HG02884 (cell line): ENCODE measurements around the gene CTAGE1.
"Not testable (repeated sequence)": the region's sequence is repeated elsewhere in the genome, so short reads cannot be mapped to it uniquely, and the experiment has no call there.

Experiments used
- ATAC-seq: cut with Tn5 transposase; IDR thresholded peaks from one replicate; pipeline ENCODE4 v1.9.1; 2021; ENCODE audit warnings: mild to moderate bottlenecking, moderate library complexity; ENCODE audit not compliant: unreplicated experiment

CTAGE1 gene

DNA sequence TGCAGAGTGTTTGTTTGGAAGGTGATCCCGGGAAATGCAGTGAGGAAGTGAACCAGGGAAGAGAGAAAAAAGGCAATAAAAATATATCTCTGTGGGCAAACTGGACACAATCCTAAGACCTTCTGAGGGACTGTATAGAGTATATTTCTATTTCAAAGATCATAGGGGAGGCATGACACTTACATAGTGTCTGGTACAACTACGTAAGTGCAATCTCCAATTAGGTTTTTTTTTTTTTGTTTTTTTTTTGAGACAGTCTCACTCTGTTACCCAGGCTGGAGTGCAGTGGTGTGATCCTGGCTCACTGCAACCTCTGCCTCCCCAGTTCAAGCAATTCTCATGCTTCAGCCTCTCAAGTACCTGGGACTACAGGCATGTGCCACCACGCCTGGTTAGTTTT lies 24.6 kb downstream of the CTAGE1 start:
- not testable (repeated sequence) for ATAC-seq

DNA sequence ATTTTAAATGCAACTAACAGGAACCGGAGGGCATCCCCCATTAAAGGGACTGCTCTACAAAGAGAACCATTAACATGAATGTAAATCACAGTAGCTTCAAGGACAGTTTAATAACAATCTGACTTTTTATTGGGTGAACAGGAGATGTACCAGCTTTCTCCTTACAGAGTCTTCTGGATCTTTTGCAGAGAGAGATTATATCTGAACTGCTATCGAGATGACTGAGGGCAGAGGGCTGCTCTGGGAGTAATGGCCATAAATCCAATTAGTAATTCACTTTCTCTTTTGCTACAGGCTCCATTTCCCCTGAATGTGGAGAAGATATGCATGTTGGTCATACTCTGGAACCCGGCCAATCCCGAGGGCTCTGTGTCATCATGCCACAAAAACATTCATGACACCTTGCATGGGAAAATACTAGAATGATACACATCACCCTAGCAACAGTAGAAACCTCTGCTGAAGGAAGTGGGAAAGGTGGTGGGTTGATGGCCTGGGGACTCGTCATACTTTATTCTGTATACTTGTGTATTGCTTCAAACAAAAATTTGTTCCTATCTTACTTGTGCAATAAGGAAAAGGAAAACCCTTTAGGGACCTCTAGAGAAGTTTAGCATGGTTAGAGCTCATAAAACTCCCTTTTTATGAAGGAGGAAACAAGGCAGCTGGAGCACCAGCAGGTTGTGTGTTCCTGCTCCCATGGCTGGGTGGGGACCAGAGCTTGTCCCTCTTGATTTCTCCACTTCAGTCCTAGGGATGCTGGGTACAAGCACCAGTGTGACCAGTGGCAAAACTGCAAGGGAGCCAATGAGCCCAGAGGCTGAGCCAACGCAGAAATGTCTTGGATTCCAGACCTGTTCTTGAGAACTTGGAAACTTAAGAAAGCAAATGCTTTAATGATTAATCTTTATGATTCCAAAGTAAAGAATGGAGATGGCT lies 26.0 kb downstream of the CTAGE1 start:
- ATAC-seq, result no peak

DNA sequence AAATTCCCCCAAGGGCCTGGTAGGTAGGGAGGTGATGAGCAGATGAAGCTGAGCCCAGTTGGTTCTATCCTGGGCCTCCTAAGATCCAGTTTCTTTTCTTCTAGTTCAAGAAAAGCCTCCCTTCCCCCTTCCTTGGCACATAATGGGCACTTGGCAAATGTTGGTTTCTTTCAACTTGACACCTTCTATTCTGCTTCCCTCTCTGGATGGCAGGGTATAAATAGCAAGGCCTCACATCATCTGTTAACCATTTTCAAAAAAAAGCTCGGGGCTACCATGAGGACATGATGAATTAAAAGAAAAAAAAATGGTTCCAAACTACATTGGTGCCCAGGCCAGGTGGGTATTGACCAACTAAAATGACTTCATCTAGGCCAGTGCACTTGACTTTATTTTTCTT lies 29.9 kb downstream of the CTAGE1 start:
- no peak for ATAC-seq

DNA sequence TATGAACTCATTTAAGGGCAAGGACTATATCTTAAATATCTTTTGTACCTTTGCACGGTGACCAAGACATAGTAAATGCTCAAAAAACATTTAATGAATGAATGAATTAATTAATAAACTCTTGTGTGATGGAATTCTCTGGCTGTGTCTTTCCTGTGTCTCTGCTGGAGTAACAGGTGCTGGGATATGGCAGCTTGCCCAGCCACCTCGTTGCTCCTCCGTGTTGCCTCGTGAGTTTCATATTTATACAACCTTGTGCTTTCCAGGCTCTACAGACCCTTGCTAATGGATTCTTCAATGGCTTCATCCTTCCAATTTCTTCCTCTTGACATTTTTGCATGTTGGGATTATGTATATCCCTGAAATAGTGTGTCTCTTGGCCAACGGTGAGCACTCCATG lies 30.4 kb downstream of the CTAGE1 start:
- no peak for ATAC-seq

DNA sequence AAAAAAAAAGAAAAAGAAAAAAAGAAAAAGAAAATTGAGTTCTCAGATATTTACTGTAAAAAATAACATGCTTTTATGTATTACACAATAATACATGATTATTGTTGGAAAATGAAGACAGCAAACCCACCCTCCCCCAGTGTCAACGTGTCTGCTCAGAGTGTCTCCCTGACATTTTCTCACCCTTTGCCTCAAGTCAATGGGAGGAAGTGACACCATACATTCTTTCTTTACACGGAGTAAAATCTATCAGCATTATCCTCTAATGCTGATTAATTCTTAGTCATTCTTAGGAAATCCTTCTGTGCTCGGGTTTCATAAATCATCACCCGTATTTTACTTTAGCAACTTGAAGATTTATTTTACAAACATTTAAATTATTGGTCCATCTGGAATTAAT lies 32.0 kb downstream of the CTAGE1 start:
- ATAC-seq, result no peak

DNA sequence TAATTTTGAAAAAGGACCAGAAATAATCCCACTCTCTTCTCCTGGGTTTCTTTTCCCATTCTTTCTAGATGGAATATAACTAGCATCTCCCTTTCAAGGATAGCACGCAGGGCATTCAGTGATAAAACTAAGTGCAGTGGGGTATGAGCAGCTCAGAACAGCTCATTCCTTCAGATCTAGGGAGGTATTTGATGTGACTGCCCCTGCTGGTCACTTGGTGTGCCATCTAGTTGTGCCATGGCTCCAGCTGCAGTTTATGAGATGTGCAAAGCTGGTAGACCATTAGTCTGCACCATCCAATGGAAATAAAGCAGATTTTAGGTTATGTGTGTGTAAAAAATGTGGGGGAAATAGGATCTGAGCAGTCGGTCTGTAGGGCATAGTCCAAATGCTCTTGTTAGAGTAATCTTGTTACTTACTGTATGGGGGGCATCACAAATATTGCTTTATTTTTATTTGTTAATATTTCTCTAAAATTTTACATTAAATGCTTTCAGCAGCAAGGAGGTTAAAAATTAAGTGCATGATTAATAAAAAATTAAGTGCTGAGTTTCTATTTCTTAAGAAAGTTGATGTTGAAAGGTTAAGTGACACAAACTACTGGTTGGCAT lies 38.9 kb downstream of the CTAGE1 start:
- ATAC-seq, result no peak

DNA sequence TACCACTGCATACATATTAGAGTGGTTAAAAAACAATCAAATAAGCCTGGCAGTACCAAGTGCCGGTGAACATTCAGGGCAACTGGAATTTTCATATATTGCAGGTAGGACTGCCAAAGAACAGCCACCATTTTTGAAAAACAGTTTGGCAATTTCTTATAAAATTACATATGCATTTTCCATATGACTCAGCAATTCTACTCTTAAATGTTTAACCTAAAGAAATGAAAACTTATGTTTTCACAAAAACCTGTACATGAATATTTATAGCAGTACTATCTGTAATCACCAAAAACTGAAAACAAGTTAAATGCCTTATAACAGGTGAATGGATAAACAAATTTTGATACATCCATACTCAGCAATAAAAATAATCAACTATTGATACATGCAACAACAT lies 39.9 kb downstream of the CTAGE1 start:
- no peak for ATAC-seq

DNA sequence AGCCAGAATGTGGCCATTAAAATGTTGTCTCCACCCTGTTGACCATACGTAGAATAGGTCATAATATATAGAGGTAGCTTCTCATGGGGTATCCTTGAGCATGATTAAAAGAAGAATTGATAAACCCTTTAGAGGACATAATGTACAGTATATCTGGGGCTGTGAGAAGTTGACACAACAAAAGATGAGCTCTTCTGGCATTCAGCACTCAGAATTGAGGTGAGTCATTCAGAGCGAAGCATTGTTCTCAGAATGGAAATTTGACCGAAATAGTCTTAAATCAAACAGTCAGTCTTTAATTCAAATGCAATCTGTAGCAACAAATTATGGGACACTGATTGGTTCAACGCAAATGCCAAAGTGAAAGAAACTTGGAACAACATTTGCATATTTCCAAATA lies 47.3 kb downstream of the CTAGE1 start:
- ATAC-seq, result no peak

DNA sequence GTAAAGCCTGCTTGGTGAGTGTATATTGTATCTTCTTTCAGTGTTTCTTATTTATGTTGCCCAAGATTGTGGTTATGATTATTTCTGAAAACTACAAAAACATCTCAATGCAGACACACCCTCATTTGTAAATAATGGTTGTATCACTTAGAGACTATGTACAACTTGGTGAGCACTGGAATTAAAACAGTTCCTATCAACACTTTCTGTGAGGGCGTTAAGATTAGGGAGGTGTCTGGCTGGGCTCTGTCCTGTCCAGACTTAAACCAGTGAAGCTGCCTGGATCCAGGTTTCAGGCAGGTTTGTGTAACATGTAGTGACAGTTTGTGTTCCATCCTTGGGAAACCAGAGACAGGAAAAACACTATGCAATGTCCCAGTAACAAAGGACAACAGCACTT lies 49.7 kb downstream of the CTAGE1 start:
- no peak for ATAC-seq

DNA sequence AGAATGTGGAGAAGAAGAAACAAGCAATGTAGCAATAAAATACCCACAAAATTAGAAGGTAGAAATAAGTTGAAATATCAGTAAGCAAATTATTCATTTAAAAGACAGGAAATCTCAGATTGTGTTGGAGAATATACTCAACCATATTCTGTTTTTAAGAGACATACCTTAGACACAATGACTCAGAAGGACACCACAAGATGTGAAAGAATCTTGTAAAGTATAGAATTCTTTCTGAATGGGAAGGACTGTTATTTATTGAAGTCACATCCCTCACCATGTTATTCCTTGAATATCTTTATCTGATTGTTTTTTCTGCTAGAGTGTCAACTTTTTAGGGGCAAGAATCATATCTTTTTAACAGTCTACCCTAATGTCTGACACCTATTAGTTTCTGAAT lies 50.4 kb downstream of the CTAGE1 start:
- no peak for ATAC-seq

DNA sequence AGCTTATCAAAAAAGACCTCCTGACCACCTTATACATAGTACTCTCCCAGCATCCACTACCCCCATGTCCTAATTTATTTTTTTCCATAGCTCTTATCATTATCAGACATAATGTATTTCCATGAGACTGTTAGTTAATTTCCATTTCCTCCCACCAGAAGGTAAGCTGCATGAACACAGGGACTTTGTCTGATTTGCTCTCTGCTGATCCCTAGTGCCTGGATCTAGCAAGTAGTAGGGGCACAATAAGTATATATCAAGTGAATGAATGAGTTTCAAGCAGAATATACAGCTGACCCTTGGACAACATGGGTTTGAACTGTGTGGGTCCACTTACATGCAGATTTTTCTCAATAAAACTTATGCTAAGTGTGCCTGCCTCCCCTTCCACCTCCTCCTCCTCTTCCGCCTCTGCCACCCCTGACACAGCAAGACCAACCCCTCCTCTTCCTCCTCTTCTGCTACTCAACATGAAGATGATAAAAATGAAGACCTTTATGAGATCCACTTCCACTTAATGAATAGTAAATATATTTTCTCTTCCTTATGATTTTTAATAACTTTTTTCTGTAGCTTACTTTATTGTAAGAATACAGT lies 53.8 kb downstream of the CTAGE1 start:
- no peak for ATAC-seq
